Stimulated activated naive CD4-positive, alpha-beta T cell treated with Interleukin-2 at 50 U/mL for 16 hours (primary cell): ENCODE measurements around the gene PCSK6.

Experiments used
- DNase-seq: peaks from one replicate; lab custom pipeline; 2025; lab: John Stamatoyannopoulos, UW

PCSK6 gene

DNA sequence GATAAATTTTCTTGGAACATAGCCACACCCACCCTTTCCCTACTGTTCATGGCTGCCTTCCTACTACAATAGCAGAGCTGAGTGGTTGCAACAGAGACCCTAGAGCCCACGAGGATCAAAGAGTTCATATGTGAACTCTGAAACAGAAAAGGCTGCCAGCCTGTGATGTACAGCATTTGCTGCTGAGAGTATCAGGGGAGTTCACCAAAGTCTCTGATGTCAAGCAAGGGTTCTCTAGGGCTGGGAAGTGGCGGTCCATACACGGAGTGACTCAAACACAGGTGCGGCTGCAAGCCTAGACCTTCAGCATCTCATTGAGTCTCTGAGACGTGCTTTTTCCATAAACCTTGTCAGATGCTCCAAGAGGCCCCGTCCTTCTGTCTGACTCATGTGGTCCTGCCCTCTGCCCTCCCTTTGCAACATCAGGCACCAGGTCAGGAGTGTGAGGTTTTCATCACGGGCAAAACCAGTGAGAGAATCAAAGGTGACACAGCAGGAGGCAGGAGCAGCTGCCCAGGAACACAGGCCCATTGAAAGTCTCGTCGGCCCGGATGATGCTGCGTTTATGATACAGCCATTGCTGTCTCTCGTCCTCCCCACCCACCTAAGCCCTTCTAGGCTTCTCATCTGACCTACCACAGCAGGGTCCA lies 42.9 kb downstream of the PCSK6 start:
- no peak for DNase-seq

DNA sequence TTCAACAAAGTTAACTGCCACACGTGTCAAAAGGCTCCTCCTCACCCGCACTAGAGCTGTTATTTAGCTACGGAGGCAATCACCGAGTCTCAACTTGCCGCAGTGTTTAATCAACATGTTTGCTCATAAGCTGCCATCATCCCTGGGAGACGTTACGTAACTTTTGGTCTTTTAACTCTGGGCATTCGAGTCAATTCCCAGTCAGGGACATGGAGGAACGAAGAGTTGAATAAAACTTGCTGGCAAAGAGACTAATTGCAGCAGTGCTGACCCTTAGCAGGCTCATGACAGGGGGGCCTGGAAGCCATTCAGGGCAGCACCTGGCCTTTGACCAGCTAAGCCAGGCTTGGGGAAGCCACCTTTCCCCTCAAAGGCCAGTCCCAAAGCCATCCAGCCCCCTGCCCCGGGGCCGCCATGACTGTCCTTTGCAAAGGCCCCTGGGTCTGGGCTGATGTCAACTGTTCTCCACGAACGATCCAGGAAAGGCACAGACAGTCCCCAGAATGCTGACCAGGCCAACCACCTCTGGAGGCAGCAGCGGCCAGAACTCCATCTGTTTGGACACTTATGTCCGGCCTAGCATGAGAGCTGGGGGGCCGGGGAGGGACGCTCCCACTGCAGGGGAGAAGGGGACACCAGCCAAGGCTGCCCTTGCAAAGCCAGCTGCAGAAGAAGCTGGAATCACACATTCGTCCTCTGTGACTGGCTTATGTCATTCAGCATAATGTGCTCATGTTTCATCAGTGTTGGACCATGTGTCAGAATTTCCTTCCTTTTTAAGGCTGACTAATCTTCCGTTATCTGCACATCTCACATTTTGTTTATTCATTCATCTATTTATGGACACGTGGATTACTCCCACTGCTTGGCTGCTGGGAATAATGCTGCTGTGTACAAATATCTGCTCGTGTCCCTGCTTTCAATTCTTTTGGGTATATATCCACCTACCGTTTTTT lies 43.7 kb downstream of the PCSK6 start:
- DNase-seq, result no peak

- no peak for DNase-seq
Measured at GRCh38 chr15:101444807-101445508, 44.5 kb downstream of the PCSK6 start.

DNA sequence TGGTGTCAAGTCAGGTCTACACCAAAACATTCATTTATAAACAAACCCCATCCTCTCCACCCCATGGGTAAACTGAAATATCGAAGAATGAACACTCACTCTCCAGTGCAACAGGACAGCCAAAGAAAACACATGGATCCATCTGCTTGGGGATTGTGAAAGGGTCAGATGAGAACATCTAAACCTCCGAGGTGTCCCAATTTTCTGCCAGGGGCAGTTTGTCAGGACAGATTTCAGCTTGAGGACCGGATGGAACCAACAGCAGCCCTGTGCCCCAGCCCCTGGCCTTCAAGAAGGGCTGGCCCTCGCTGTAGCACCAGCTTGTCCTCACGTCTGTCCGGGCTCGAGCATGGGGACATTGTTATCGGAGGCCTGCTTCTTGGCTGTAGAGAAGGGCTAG lies 45.5 kb downstream of the PCSK6 start:
- no peak for DNase-seq

DNA sequence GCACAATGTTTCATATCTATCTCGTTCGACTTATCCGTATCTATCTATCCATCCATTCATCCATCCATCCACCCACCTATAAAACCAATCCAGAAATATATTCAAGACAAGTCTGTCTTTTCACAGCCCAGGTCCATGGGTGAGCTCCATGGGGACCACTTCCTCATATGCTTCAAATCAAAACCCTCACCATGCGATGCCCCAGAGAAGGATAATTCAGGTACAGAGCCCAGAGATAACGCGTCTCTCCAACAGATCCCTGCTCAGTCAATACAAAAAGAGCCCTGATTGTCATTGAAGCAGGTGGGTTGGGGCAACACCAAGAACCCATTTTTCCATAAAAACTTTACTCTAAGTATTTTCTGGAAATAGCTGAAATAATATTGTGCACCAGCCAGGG lies 47.2 kb downstream of the PCSK6 start:
- no peak for DNase-seq

DNA sequence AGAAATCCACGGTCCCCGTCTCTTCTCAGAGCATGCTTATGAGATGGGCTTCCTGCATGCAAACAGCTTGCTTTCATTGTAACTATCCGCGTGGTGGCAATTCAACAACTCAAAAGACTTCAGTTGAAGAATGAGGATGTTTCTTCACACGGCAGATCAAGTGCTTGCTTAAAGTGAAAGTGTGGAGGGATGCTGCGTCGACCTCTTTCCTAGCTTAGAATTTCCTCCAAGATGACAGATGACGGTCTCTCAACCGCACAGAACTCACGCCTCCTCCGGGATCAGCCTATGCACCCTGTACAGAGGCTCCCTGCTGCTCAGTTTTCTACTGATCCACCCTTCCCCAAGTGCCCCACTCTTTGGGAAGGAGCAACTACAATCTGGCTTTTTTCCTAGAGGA lies 47.8 kb downstream of the PCSK6 start:
- no peak for DNase-seq

DNA sequence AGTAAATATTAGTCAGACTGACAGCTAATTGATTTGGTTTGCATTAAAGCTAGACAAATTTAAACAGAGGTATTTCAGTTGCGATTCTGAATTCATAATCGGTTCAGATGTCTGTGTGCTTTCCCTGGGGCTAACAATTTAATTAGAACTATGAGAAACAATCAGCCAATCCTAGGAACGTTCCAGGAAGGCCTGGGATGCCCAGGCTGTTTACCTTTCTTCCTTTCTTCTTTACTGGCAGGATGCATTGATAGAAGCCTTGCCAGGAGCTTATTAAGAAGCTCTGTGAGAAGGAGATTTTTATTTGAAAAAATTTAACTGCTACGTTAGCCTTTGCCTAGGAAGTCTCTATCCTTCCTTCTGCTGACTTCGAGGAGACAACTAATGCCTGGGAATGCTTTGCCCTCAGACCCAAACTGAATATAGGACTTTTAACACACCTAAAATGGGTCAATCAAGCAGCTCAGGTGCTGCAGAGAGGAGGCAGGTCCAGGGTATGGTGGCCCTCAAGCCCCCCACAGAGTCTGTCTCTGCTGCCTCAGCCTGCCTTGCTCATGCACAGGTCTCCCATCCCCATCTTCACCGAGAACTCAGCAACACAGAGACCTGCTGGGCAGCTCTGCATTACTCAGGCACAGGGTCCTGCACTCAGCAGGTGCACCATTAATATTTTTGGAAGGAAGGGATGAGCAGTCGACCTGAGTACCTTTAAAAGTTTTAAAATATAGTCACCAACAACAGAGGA lies 48.5 kb downstream of the PCSK6 start:
- no peak for DNase-seq

- no peak for DNase-seq
Measured at GRCh38 chr15:101439920-101440319, 49.6 kb downstream of the PCSK6 start.

DNA sequence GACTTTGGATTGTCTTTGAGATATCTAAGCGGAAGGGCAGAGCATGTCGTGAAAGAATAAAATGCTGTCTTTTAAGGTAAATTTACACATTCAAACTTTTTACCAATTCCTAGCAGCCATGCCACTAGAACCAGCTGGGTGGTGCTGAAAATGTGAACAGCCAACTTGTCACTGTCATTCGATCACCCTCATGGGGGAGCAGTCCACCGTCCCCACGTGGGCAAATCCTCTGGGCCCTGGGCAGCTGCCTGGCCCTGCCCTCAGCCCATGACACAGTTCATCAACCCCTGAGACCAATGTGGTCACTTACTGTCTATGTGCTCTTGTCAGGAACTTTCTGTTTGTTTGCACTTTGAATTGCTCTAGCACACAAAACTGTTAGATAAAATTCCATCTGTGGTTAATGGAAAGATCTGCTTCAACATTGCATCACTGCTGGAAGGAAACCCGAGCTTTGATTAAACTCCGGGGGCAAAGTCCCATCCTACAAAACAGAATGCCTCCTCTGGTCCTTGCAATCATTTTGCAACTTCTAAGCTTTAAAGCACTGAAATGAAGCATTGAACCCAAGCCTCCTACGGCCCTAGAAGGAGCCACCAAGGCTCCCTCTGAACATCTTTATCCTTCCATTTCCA lies 50.1 kb downstream of the PCSK6 start:
- no peak for DNase-seq

- no peak for DNase-seq
Measured at GRCh38 chr15:101438482-101439284, 50.8 kb downstream of the PCSK6 start.

- DNase-seq, result no peak
Measured at GRCh38 chr15:101437618-101438481, 51.7 kb downstream of the PCSK6 start.

DNA sequence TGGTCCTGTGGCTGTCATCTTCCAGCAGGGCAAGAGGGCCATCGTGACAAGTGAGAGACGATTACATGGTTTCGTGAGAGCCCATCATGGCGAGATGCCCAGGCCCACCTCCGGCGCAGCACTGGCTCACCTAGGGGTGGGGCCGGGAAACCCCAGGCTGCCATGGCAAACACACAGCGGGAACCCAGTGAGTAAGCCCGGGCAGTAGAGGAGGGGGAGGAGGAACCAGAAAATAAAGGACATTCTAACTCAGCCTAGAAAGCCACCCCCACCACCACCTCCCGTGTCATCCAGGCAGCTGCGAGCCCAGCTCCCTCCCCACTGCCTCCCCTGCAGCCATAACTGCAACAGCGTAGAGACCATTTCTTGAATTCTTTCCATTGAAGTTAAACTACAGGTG lies 52.3 kb downstream of the PCSK6 start:
- no peak for DNase-seq

DNA sequence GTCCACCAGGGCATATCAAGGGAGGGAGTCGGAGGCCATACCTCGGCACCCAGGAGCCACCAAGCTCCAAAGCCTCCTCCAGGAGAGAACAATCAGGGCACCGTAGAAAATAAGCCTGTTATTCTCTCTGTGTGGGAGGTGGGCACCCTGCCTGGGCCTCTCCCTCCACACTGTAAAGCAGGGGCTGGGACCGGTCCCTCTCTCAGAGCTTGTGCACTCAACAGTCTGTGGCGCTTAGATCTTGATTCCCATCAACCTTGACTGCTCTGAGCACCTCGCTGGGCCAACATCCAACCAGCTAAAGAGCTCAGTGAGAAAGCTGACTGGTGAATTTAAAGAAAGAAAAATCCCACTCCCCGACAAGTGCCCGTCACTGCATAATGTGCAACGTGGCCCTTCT lies 53.0 kb downstream of the PCSK6 start:
- DNase-seq, result no peak

DNA sequence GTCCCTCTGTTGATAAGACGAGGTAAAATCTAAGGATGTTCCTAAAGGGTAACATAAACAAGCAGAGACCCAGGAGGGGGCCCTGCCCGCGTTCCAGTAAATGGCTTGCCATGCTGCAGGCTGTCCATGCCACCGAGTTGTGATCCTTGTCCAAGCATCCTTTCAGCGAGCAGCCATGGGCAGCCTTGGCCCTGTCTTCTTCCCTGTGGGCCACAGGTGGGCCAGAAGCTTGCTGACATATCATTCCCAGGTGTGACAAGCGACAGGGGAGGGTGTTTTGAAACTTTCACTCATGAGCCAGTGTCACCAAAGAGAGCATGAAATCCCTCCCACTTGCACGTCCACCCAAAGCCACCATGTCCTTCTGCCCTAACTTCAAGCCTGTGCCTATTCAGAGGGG lies 53.7 kb downstream of the PCSK6 start:
- no peak for DNase-seq

GRCh38 chr15:101434032-101434920 lies 55.2 kb downstream of the PCSK6 start:
- no peak for DNase-seq

DNA sequence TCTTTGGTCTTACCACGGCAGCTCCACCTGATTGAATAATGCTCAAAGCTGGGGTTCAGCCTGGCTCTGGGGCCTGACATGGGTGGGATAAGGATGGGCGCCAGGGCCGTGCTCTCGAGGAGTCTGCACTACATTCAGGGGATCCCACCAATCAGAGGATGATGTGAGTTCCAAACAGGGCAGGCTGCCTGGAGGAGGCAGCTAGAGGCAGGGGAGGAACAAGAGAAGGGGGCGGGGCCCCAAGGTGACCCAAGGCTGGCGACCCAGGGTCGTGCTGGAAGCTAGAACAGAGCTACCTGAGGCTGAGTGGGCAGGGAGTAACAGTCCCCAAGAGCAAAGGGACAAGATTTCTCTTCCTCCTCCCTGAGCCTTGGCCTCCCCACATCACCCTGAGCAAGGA lies 56.1 kb downstream of the PCSK6 start:
- DNase-seq, result no peak

DNA sequence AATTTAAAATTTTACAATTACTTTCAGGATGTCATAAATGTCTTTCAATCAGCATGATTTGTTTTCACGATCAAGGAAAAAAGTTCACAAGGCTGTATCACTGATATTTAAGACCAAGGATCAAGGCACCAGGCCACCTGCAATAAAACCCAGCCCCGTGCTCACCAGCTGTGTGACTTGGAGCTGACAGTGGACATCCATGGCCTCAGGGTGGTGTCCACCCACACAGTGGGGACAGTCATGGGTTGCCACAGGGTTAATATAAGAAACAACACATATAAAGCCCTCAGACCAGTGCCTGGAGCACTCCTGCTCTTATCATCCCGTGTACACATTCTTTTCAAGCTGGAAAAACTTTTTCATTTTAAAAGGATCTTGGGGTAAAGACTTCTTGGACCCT lies 56.5 kb downstream of the PCSK6 start:
- DNase-seq, result no peak

DNA sequence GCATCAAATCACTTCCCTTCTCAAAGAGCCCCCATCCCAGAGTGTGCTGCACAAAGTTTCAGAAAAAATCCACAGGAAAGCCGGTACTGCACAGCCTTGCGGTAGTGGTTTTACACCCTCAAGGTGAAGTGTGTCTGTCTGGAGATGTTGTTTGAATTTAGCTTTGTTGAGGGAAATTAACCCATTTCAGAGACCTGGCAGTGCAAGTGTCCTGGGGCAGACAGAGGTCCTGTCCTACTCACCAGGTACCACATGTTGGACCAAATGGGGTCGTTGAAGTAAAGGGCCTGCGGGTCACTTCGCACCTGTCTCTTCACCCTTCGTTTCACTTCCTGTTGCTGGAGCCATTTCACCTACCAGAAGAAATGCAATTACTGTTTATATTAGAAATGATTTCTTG lies 57.8 kb downstream of the PCSK6 start:
- DNase-seq, result no peak

DNA sequence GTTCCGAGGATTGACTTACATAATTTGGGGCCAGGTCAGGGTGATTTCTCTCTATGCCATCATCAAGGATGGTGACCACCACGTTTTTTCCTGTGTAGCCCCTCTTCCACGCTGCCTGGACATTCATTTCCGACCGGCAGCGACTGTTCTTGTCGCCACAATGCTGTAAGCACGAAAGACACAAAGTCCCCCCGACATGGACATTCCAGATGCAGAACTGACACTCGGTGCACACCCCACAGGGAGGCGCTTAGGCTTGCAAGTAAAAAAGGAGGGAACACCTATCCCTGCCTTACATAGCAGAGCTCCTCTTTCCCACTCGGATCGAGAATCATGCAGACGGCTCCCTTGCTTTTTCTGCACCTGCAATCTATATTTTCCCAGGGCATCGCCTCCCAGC lies 58.2 kb downstream of the PCSK6 start:
- DNase-seq, result no peak
